GM10248 (cell line): ENCODE measurements around the gene FASN.

Experiments used
- CTCF ChIA-PET: fragments of 300-600 bp; sonication (Branson Sonifier 250); formaldehyde crosslinking; extraction: SDS; loops from one replicate; lab custom pipeline; 2021; ENCODE audit warnings: antibody characterized with exemption; lab: Yijun Ruan, JAX
- POLR2A ChIA-PET: fragments of 350-650 bp; sonication (Branson Sonifier 250); formaldehyde crosslinking; extraction: SDS; loops from one replicate; lab custom pipeline; 2020; ENCODE audit warnings: antibody characterized with exemption; lab: Yijun Ruan, JAX
- DNase-seq: peaks from one replicate; pipeline ENCODE4 v3.0.0; 2012; ENCODE audit errors: extremely low spot score
- TF ChIP-seq, protein P1 (sequence below): IDR thresholded peaks from 2 replicates; pipeline ENCODE4 v1.5.1; 2012; ENCODE audit warnings: mild to moderate bottlenecking, low read depth; ENCODE audit errors: extremely low read depth, missing control alignments, control extremely low read depth

The FASN gene

DNA sequence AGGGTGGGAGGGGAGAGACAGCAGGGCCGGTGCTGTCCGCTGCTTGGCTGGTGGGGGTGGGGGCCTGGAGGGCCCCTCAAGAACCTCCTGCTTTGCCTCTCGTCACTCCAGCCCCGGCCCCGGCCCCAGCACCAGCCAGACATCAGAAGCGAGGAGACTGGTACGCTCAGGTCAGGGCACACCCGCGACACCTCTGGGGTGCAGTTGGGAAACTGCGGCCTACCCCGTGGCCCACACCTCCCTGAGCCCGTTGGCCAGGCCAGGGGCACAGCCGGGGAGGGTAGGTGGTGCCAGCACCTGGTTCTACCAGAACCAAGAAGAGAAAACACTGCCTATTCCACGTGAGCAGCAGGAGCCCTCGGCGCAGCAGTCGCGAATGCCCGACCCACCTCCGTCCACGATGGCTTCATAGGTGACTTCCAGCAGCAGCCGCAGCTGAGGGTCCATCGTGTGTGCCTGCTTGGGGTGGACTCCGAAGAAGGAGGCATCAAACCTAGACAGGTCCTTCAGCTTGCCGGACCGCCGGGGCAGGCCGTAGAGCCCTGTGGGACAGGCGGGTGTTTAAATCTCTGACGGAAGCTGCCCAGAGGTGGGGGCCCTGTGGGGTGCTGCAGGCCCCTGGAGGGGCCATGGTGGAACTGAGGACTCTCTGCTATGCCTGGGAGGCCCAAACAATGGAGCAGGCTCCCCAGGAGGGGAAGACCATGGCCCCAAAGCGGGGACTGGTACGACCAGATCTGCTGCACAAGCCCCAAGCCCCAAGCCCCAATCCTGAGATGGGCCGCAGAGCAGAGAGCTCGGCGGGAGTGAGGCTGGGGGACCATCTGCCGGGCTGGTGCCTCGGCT lies 2.9 kb downstream of the FASN start:
- ChIA-PET POLR2A (interaction anchor here (1.2 kb wide), 1 partner anchor 14 kb away, joined by 3 read pairs; no protein-coding TSS in a partner anchor), CTCF (interaction anchor here (0.7 to 1.8 kb wide), 4 partner anchors 11 to 57 kb away, joined by 3 to 5 read pairs (median 3); partner anchors contain the start of gene DCXR)
- TF ChIP-seq, protein P1, sequence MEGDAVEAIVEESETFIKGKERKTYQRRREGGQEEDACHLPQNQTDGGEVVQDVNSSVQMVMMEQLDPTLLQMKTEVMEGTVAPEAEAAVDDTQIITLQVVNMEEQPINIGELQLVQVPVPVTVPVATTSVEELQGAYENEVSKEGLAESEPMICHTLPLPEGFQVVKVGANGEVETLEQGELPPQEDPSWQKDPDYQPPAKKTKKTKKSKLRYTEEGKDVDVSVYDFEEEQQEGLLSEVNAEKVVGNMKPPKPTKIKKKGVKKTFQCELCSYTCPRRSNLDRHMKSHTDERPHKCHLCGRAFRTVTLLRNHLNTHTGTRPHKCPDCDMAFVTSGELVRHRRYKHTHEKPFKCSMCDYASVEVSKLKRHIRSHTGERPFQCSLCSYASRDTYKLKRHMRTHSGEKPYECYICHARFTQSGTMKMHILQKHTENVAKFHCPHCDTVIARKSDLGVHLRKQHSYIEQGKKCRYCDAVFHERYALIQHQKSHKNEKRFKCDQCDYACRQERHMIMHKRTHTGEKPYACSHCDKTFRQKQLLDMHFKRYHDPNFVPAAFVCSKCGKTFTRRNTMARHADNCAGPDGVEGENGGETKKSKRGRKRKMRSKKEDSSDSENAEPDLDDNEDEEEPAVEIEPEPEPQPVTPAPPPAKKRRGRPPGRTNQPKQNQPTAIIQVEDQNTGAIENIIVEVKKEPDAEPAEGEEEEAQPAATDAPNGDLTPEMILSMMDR = no peak
- no peak for DNase-seq

DNA sequence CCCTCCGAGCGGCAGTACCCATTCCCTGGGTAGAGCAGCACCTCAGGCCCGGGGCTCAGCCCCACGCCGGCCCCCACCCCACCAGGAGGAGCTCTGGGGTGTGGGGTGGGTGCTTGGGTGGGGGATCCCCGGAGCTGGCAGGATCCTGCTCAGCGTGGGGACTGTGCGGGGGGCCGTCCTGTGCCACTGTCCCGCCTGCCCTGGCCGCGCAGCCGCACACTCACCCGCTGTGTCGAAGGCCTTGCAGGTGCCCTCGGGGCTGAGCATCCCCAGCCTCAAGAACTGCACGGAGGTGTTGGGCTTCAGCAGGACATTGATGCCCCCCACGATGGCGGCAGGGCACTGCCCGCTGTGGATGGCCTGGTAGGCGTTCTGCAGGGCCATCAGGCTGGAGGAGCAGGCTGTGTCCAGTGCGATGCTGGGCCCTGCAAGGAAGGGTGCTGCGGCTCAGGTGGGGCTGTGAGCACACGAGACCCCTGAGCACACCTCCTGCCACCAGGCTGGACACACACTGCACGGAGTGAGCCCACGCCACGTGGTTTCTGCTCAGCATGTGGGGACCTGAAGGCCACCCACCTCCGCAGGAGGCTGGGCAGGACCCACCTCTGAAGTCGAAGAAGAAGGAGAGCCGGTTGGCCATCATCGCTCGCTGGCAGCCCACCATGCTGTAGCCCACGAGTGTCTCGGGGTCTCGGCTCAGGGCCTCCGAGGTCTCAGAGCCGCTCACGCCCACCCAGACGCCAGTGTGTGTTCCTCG lies 4.9 kb downstream of the FASN start:
- TF ChIP-seq, protein P1 = no peak
- ChIA-PET CTCF (interaction anchor here (1.4 kb wide), 1 partner anchor 56 kb away, joined by 3 read pairs; the partner anchor contains the start of gene DCXR), POLR2A (interaction anchor here (0.6 to 1.1 kb wide), 2 partner anchors 10 to 201 kb away, joined by 3 to 4 read pairs; no protein-coding TSS in a partner anchor)
- no peak for DNase-seq

DNA sequence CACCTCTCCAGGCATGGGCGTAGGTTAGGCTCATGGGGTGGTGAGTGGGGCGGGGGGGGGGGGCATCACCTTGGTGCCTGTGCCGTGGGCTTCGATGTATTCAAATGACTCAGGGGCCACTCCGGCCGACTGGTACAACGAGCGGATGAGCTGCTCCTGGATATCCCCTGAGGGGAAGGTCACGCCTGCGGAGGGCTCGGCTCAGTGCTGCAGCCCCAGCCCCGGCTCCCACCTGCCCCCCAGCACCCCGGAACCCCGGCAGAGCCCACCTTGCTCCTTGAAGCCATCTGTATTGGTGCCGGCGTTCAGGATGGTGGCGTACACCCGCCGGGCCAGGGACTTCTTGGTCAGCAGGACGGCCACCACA lies 5.4 kb downstream of the FASN start:
- no peak for DNase-seq
- CTCF ChIA-PET = interaction anchor here (1.4 kb wide), 1 partner anchor 55 kb away, joined by 3 read pairs; the partner anchor contains the start of gene DCXR
- POLR2A ChIA-PET = interaction anchor here (0.6 to 1.1 kb wide), 2 partner anchors 11 to 200 kb away, joined by 3 to 4 read pairs; no protein-coding TSS in a partner anchor
- TF ChIP-seq, protein P1 = no peak

DNA sequence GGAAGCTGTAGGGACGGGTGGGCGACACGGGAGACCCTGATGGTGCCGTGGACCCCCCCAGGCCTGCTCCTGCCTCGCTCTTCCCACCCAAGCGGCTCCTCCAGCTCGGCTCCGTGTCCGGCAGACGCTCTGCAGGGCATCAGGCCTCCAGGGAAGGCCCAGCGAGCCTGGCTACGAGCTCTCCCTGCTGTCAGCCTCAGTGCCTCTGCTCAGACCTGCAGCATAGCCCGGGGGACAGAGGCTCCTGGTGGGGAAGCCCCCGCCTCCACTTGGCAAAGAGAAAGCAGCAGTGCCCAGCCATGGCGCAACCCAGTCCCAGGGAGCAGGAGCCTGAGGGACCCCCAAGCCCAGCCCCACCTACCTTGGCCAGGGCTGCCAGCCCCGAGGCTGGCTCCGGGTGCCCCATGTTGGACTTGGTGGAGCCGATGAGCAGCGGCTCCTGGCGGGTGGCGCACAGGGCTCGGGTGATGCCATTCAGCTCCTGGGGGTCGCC lies 5.9 kb downstream of the FASN start:
- CTCF ChIA-PET = interaction anchor here (1.4 kb wide), 1 partner anchor 55 kb away, joined by 3 read pairs; the partner anchor contains the start of gene DCXR
- POLR2A ChIA-PET = interaction anchor here (1.1 kb wide), 1 partner anchor 200 kb away, joined by 4 read pairs; no protein-coding TSS in a partner anchor
- TF ChIP-seq, protein P1 = no peak
- DNase-seq = no peak

DNA sequence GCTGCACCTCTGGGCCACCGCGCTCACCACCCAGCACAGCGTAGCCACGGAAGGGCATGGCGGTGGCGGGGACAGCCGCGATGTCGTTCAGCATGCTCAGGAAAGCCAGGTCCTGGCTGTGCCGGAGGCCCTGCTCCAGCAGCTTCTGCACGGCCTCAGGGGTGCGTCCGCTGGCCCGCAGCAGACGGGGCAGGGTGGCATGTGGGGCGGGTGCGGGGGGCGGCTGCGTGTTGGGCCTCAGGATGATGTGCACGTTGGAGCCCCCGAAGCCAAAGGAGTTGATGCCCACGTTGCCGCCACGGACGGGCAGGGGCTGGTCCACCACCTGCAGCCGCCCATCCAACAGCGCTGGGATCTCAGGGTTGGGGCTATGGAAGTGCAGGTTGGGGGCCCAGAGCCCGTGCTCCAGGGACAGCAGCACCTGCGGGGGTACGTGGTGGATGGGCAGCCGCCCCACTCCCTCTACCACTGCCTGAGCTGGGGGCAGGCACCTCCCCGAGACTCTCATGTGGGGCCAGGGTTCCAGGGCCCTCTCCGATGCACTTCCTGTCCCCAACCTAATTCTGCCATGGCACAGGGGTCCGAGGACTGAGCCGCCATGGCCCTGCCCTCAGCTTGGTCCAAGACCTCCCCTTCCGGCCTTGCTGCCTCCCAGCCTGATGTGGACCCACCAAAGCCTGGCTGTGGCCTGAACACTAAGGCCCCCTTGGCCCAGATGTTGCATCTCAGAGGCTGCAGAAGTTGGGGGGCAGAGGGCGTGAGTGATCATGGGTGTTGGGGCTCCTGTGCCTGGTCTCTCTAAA lies 6.6 kb downstream of the FASN start:
- TF ChIP-seq, protein P1 = no peak
- DNase-seq = no peak
- CTCF ChIA-PET = no interaction called here
- POLR2A ChIA-PET = no interaction called here
